GM10248 (cell line): ENCODE measurements around the gene OR2B6.

Source experiments
- CTCF ChIA-PET: fragments of 300-600 bp; sonication (Branson Sonifier 250); formaldehyde crosslinking; extraction: SDS; loops from one replicate; lab custom pipeline; 2021; ENCODE audit warnings: antibody characterized with exemption; lab: Yijun Ruan, JAX
- POLR2A ChIA-PET: fragments of 350-650 bp; sonication (Branson Sonifier 250); formaldehyde crosslinking; extraction: SDS; loops from one replicate; lab custom pipeline; 2020; ENCODE audit warnings: antibody characterized with exemption; lab: Yijun Ruan, JAX
- DNase-seq: peaks from one replicate; pipeline ENCODE4 v3.0.0; 2012; ENCODE audit errors: extremely low spot score
- TF ChIP-seq, protein P1 (sequence below): IDR thresholded peaks from 2 replicates; pipeline ENCODE4 v1.5.1; 2012; ENCODE audit warnings: mild to moderate bottlenecking, low read depth; ENCODE audit errors: extremely low read depth, missing control alignments, control extremely low read depth

The OR2B6 gene

GRCh38 chr6:27966044-27966443 is 9.0 kb downstream of the OR2B6 start:
- DNase-seq = no peak
- ChIA-PET CTCF (interaction anchor here (1.4 kb wide), 1 partner anchor 10 kb away, joined by 4 read pairs; no protein-coding TSS in a partner anchor), POLR2A (no interaction called here)
- TF ChIP-seq, protein P1, sequence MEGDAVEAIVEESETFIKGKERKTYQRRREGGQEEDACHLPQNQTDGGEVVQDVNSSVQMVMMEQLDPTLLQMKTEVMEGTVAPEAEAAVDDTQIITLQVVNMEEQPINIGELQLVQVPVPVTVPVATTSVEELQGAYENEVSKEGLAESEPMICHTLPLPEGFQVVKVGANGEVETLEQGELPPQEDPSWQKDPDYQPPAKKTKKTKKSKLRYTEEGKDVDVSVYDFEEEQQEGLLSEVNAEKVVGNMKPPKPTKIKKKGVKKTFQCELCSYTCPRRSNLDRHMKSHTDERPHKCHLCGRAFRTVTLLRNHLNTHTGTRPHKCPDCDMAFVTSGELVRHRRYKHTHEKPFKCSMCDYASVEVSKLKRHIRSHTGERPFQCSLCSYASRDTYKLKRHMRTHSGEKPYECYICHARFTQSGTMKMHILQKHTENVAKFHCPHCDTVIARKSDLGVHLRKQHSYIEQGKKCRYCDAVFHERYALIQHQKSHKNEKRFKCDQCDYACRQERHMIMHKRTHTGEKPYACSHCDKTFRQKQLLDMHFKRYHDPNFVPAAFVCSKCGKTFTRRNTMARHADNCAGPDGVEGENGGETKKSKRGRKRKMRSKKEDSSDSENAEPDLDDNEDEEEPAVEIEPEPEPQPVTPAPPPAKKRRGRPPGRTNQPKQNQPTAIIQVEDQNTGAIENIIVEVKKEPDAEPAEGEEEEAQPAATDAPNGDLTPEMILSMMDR = no peak

DNA sequence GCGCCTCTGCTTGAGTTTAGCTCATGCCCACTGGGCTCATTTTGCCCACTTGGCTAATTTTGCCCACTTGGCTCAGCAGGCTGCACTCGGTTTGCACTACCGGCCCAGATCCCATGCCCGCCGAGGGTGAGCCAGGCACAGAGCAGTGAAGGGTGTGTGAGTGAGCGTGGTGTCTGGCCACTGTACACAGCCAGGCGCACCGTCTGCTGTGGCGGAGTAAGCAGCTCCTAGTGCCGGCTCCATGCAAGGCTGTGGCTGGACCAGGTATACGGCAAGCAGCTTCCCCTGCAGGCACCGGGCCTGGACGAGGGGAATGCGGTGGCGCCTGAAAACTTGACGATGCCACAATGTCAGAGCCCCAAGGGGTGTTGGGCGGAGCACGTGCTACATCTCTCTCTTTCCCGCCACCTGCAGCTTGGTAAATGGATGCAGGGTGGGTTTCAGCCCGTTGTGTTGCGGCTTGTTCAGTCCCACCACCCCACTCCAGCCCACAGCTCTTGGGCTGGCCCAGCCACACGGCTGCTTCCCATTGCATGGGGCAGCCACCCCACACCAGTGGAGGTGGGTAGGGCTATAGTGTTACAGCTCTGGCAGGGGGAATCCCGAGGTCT is 9.9 kb downstream of the OR2B6 start:
- no peak for DNase-seq
- CTCF ChIA-PET = interaction anchor here (0.8 to 1.4 kb wide), 2 partner anchors 10 to 52 kb away, joined by 3 to 4 read pairs; no protein-coding TSS in a partner anchor
- POLR2A ChIA-PET = no interaction called here
- TF ChIP-seq, protein P1 = no peak

DNA sequence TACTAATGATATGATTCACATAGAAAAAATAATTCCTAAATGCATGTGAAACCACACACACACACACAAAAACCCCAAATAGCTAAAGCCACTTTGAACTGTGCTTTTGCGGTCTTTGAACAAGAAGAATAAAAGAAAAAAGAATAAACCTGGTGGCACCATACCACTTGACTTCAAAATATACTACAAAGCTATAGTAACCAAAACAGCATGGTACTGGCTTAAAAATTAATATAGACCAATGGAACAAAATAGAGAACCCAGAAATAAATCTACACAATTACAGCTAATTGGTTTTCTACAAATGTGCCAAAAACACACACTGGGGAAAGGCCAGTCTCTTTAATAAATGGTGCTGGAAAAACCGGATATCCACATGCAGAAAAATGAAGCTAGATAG is 13.4 kb downstream of the OR2B6 start:
- POLR2A ChIA-PET = no interaction called here
- CTCF ChIA-PET = no interaction called here
- TF ChIP-seq, protein P1 = no peak

DNA sequence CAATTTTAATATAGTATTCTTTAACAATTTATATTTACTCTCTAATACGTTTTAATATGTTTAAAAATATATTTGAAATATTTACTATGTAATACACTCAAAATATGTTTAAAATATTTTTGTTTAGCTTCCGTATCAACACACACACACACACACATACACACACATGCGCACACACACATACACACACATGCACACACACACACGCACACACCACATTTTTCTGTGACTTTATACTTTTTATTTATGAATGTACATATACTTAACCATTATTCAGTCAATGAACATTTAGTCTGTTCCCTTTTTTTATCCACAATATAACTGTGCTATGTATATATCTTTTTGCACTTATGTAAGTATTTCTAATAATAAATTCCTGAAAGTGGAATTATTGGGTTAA is 15.7 kb downstream of the OR2B6 start:
- ChIA-PET CTCF (interaction anchor here (0.7 kb wide), 1 partner anchor 16 kb away, joined by 3 read pairs; the partner anchor contains the start of gene OR2B6), POLR2A (no interaction called here)
- TF ChIP-seq, protein P1 = no peak
- DNase-seq = no peak

More for the DNA sequence above, 13.4 kb downstream of the OR2B6 start:
- no peak for DNase-seq

DNA sequence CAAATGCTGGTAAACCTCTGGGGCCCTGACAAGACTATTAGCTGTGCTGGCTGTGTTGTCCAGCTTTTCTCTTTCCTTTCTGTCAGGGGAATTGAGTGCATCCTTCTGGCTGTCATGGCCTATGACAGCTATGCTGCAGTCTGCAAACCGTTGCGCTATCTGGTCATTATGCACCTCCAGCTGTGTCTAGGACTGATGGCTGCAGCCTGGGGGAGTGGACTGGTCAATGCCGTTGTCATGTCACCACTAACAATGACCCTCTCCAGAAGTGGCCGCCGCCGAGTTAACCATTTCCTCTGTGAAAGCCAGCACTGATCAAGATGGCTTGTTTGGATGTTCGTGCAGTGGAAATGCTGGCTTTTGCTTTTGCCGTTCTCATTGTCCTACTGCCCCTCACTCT is 20.3 kb downstream of the OR2B6 start:
- DNase-seq = no peak
- CTCF ChIA-PET = interaction anchor here (1.6 to 1.7 kb wide), 2 partner anchors 9 to 11 kb away, joined by 4 read pairs; no protein-coding TSS in a partner anchor
- POLR2A ChIA-PET = no interaction called here
- TF ChIP-seq, protein P1 = no peak

DNA sequence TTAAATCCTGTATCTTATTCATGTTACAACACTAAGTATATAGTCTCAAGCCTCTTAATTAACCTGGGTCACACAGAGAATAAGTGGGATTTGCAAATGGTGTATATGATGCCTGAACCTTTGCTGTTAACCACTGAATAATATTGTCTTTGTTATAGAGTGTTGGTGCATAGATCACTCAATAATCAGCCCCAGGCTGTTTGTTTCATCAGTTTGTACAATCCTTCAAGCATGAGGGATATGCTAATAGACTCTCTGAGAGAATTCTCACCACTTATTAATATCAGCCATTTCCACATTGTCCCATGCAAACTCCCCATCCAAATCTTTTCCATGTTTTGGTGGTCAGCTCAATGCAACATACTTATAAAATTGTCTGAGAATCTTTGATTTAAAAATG is 21.7 kb downstream of the OR2B6 start:
- no peak for DNase-seq
- TF ChIP-seq, protein P1 = no peak
- CTCF ChIA-PET = no interaction called here
- POLR2A ChIA-PET = no interaction called here
